ENCODE results near the gene RFFL.

- TF ChIP-seq CTCF (IDR thresholded peaks at IDR 0.05) (no peak), POLR2A (IDR thresholded peaks at IDR 0.05) (no peak)
Measured at GRCh38 chr17:34974179-34974578, 89.3 kb downstream of the RFFL start.
